Erythroblast (primary cell): Measurements from ENCODE around the gene ADAM12.

Source experiments
- GATA1 ChIP-seq: IDR thresholded peaks from 2 replicates; pipeline ENCODE4 v1.6.1; 2011; ENCODE audit warnings: low read depth, mild to moderate bottlenecking, control low read depth, low read length, moderate library complexity
- POLR2A ChIP-seq: IDR thresholded peaks from 2 replicates; pipeline ENCODE4 v1.6.1; 2011; ENCODE audit warnings: mild to moderate bottlenecking, low read length

DNA sequence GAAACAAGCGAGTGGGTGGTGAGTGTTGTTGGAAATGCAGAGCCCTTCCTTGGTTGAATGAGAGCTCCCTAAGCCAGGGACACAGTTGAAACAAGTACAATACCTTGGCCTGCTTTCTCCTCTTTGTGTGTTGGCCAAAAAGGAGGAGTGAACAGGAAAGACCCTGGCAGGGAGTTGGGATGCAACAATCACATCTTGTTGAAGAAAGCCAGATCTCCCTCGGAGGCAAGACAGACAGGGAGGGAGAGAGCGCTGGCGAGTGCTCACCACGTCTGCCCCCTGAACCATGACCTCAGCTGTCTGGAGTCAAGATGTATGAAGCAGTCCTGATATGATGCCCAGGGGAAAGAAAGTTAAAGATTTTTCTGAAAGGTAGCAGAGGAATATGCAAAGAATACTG, 66.8 kb downstream of the ADAM12 start:
- TF ChIP-seq POLR2A (no peak), GATA1 (no peak)
